Testis (tissue), 3 donors: ENCODE results near the gene PAM16. TPM values are rescaled to one million over a fixed set of nuclear protein-coding genes. Genes with fewer than 3 reads are reported as not detected.

Source experiments
- DNase-seq: peaks from one replicate; pipeline ENCODE4 v3.0.0-alpha.2; 2019
- H3K27ac ChIP-seq, 2 donors: fragments of 200-600 bp; sonication (generic); one replicate each; pipeline ENCODE4 v1.5.1; 2019
- H3K27me3 ChIP-seq: fragments of 200-600 bp; sonication (generic); one replicate; pipeline ENCODE4 v1.5.1; 2019
- H3K36me3 ChIP-seq: fragments of 200-600 bp; sonication (generic); one replicate; pipeline ENCODE4 v1.5.1; 2017; ENCODE audit warnings: low read depth; ENCODE audit errors: missing control alignments
- H3K4me1 ChIP-seq: fragments of 200-600 bp; sonication (generic); one replicate; pipeline ENCODE4 v1.5.1; 2019
- H3K4me3 ChIP-seq, 2 donors: fragments of 200-600 bp; sonication (generic); one replicate each; pipeline ENCODE4 v1.5.1; 2017 to 2019
- H3K9me3 ChIP-seq: fragments of 200-600 bp; sonication (generic); one replicate; pipeline ENCODE4 v1.5.1; 2017
- CTCF ChIP-seq, 3 experiments: fragments of 450-650 bp in 2 of 3; fragments of 200-600 bp in 1 of 3; sonication (generic) in 1 of 3; IDR thresholded peaks; one replicate each; pipeline ENCODE4 v1.5.1; 2016 to 2019; ENCODE audit warnings: antibody characterized with exemption in 3 of 3, mild to moderate bottlenecking in 2 of 3, moderate library complexity in 1 of 3
- POLR2A ChIP-seq: fragments of 450-650 bp; IDR thresholded peaks from one replicate; pipeline ENCODE4 v1.6.1; 2017; ENCODE audit warnings: antibody characterized with exemption, mild to moderate bottlenecking, moderate library complexity
- WGBS, 2 donors: methylation state at CpG; one replicate each; pipeline ENCODE4 v1.1.5; 2018; 5-methylcytosine and 5-hydroxymethylcytosine counted together
- intact Hi-C: fragments of 100-400 bp; cut with DNase I; formaldehyde crosslinking; loops from one replicate; pipeline ENCODE4 v1.15.1; 2023; ENCODE audit warnings: low total_unique reads
- polyA plus RNA-seq: library from polyadenylated mRNA; stranded (reverse); fragments of 350-450 nt; fragmentation: Illumina TruSeq; extraction: RNeasy Lipid Tissue Mini Kit (QIAGEN cat#74804); gene quantifications from one replicate; pipeline ENCODE4 v1.2.3, GENCODE V29; 2014; ENCODE audit warnings: low read depth, low replicate concordance; ENCODE audit not compliant: insufficient read depth
- total RNA-seq, 2 donors: library from RNA; depleted of rRNA; stranded (reverse); fragments of >200 nt; gene quantifications; one replicate each; pipeline ENCODE4 v1.2.3, GENCODE V29; 2016

The PAM16 gene
- total and polyA plus RNA-seq, 3 donors from 2014 or later: 61.8 to 148 (median 126) TPM

DNA sequence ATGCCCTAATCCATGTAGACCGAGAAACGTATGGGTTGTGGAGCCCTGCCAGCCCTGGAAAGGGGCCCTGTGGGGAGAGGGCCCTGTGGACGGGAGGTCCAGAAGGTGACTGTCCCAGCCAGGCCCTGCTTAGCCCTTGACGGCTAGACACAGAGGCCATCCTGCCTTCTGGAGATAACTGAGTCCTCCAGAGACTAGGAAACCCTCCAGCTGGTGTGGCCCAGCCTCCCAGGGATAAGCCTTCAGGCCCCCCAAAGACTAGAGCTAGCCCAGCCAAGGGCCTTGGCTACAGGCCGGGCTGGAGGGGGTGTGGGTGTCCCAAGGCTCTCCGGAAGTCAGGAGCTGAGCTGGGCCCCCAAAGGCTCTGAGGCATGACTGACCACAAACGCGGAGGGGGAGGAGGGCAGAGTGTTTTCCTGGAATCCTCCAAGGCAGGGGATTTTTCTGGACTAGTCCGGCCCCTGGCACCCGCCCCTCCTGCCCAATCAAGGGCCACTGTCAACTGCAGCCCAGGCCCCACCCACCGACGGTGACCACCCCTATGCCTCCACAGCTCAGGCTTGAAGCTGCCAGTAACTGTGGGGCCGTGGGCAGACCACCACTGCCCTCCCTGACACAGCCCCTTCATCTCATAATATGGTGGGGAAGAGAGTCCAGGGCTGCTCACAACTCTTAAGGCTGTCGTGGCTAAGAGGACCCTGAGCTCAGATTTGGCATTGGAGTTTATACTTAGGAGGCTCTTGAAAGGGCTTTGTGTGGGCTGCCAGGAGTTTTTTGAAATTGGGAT is 19.6 kb upstream of the PAM16 start:
- H3K4me1 ChIP-seq: peaks cover 36% of the 10 kb centered on the region
- H3K27ac ChIP-seq: peak overlapping the region; percentile 41 to 86
- TF ChIP-seq CTCF (IDR thresholded peaks at IDR 0.05) (no peak), POLR2A (no peak)
- no peaks in the 10 kb centered on the region for H3K36me3 ChIP-seq
- intact Hi-C loops: no loop called here
- 38 to 43% methylated on average over 4 to 12 of the region's 14 CpGs for WGBS, 2 donors
- no peaks in the 10 kb centered on the region for H3K27me3 ChIP-seq
- no peaks in the 10 kb centered on the region for H3K9me3 ChIP-seq
- H3K4me3 ChIP-seq: no peak overlapping the region
- DNase-seq: peak; percentile 79

GRCh38 chr16:4370151-4370550 is 19.0 kb upstream of the PAM16 start:
- Histone ChIP-seq H3K27me3 (no peaks in the 10 kb centered on the region), H3K27ac (peak overlapping the region; percentile 41 to 86)
- no peak for DNase-seq

GRCh38 chr16:4369007-4369733 is 18.0 kb upstream of the PAM16 start:
- H3K36me3 ChIP-seq: no peaks in the 10 kb centered on the region
- TF ChIP-seq CTCF (IDR thresholded peaks at IDR 0.05): no peak
- no peak for TF ChIP-seq POLR2A
- WGBS, 2 donors: 82 to 85% methylated on average over 7 to 13 of the region's 13 CpGs
- intact Hi-C loops: no loop called here
- H3K4me3 ChIP-seq: no peak overlapping the region
- no peak for DNase-seq
- H3K9me3 ChIP-seq: no peaks in the 10 kb centered on the region
- H3K27me3 ChIP-seq: no peaks in the 10 kb centered on the region
- H3K4me1 ChIP-seq: peaks cover 20% of the 10 kb centered on the region
- H3K27ac ChIP-seq: no peak overlapping the region

More at GRCh38 chr16:4370151-4370550, 19.0 kb upstream of the PAM16 start:
- 79 to 82% methylated on average over 3 of the region's 3 CpGs for WGBS, 2 donors
- TF ChIP-seq CTCF (IDR thresholded peaks at IDR 0.05) (no peak), POLR2A (no peak)
- intact Hi-C loops: no loop called here
- H3K4me3 ChIP-seq: no peak overlapping the region
- peaks cover 30% of the 10 kb centered on the region for H3K4me1 ChIP-seq
- H3K9me3 ChIP-seq: no peaks in the 10 kb centered on the region
- H3K36me3 ChIP-seq: no peaks in the 10 kb centered on the region

GRCh38 chr16:4367393-4367856 is 16.3 kb upstream of the PAM16 start:
- Histone ChIP-seq H3K4me3 (no peak overlapping the region), H3K36me3 (no peaks in the 10 kb centered on the region), H3K27me3 (no peaks in the 10 kb centered on the region), H3K4me1 (peaks cover 11% of the 10 kb centered on the region), H3K27ac (no peak overlapping the region), H3K9me3 (no peaks in the 10 kb centered on the region)
- TF ChIP-seq POLR2A (no peak), CTCF (IDR thresholded peaks at IDR 0.05) (no peak)
- DNase-seq: no peak
- intact Hi-C loops: no loop called here
- WGBS, 2 donors: 96 to 98% methylated on average over 5 of the region's 5 CpGs
